Fibroblast of lung (primary cell): Measurements from ENCODE around the gene NFYC.

ENCODE experiments used
- CTCF ChIP-seq, 2 donors: IDR thresholded peaks in 1 of 2; conservative IDR thresholded peaks in 1 of 2; 1 replicate in 1 of 2; 2 replicates in 1 of 2; pipeline ENCODE4 v1.5.1; 2011 to 2012; ENCODE audit warnings: low read length in 2 of 2, control low read depth in 1 of 2, inconsistent platforms in 1 of 2, low read depth in 1 of 2, mild to moderate bottlenecking in 1 of 2
- EZH2 ChIP-seq: IDR thresholded peaks from 2 replicates; pipeline ENCODE4 v1.5.1; 2012; ENCODE audit warnings: low read length, control low read depth, mild to moderate bottlenecking; ENCODE audit errors: missing control alignments

GRCh38 chr1:40799351-40799867, 107.9 kb downstream of the NFYC start:
- TF ChIP-seq EZH2 (no peak), CTCF (conservative IDR thresholded peaks at IDR 0.05 in 1 of 2, IDR thresholded peaks at IDR 0.05 in 1 of 2; ENCODE audit: low read depth in 1 of 2, low read length in 2 of 2) (no peak)
